SK-N-SH (cell line): ENCODE data around the gene SBF2. TPM values are rescaled to one million over a fixed set of nuclear protein-coding genes. Genes with fewer than 3 reads are reported as not detected.

ENCODE experiments used
- CTCF ChIA-PET: fragments of 300-600, 350-600 bp; formaldehyde crosslinking; extraction: SDS; loops from one replicate; lab custom pipeline; 2021; lab: Yijun Ruan, JAX
- POLR2A ChIA-PET: fragments of 350-600 bp; sonication (Branson Sonifier 250); formaldehyde crosslinking; extraction: SDS; loops from one replicate; lab custom pipeline; 2020; ENCODE audit warnings: antibody characterized with exemption, inconsistent platforms; lab: Yijun Ruan, JAX
- DNase-seq: peaks from one replicate; pipeline ENCODE4 v3.0.0; 2012
- H2AFZ ChIP-seq: fragments of 200-600 bp; sonication (generic); 2 replicates; pipeline ENCODE4 v1.8.1; 2016; ENCODE audit warnings: antibody characterized with exemption, mild to moderate bottlenecking, low read depth
- H3F3A ChIP-seq: fragments of 200-600 bp; sonication (generic); replicated peaks from 2 replicates; pipeline ENCODE3; 2016; ENCODE audit warnings: antibody characterized with exemption, mild to moderate bottlenecking; ENCODE audit not compliant: insufficient read depth
- H3K27ac ChIP-seq, 2 experiments: fragments of 200-500 bp in 1 of 2; fragments of 200-600 bp in 1 of 2; sonication (Bioruptor generic) in 1 of 2; sonication (generic), shearing (Covaris generic) in 1 of 2; 2 replicates each; pipeline versions ENCODE4 v1.5.1 to v1.6.1; 2014 to 2016; ENCODE audit warnings: low read depth in 2 of 2, inconsistent platforms in 1 of 2, low read length in 1 of 2, mild to moderate bottlenecking in 1 of 2, mixed read lengths in 1 of 2
- H3K27me3 ChIP-seq: fragments of 200-600 bp; sonication (generic), shearing (Covaris generic); 2 replicates; pipeline ENCODE4 v1.6.1; 2016; ENCODE audit warnings: mixed run types; ENCODE audit not compliant: insufficient read depth
- H3K36me3 ChIP-seq, 2 experiments: fragments of 200-500 bp in 1 of 2; fragments of 200-600 bp in 1 of 2; sonication (Bioruptor generic) in 1 of 2; sonication (generic) in 1 of 2; replicated peaks in 1 of 2; 2 replicates each; pipeline versions ENCODE3 to v1.5.1; 2014 to 2016; ENCODE audit warnings: low read length in 1 of 2, mild to moderate bottlenecking in 1 of 2; ENCODE audit not compliant: insufficient read depth in 2 of 2, control insufficient read depth in 1 of 2
- H3K4me1 ChIP-seq, 2 experiments: fragments of 200-500 bp in 1 of 2; fragments of 200-600 bp in 1 of 2; sonication (Bioruptor generic) in 1 of 2; sonication (generic), shearing (Covaris generic) in 1 of 2; 2 replicates each; pipeline versions ENCODE4 v1.5.1 to v1.6.1; 2014 to 2016; ENCODE audit warnings: low read depth in 1 of 2, low read length in 1 of 2, mixed run types in 1 of 2; ENCODE audit not compliant: insufficient read depth in 2 of 2, control insufficient read depth in 1 of 2
- H3K4me2 ChIP-seq: fragments of 200-600 bp; sonication (generic), shearing (Covaris generic); 2 replicates; pipeline ENCODE4 v1.6.1; 2017; ENCODE audit warnings: mixed run types
- H3K4me3 ChIP-seq, 2 experiments: fragments of 200-500 bp in 1 of 2; fragments of 200-600 bp in 1 of 2; sonication (Bioruptor generic) in 1 of 2; sonication (generic), shearing (Covaris generic) in 1 of 2; 2 replicates each; pipeline versions ENCODE4 v1.5.1 to v1.8.1; 2014 to 2016; ENCODE audit warnings: low read depth in 2 of 2, inconsistent platforms in 1 of 2, low read length in 1 of 2, mild to moderate bottlenecking in 1 of 2, mixed read lengths in 1 of 2, moderate library complexity in 1 of 2
- H3K79me2 ChIP-seq: fragments of 200-600 bp; sonication (generic); 2 replicates; pipeline ENCODE4 v1.8.1; 2017; ENCODE audit warnings: mild to moderate bottlenecking; ENCODE audit not compliant: insufficient read depth
- H3K9ac ChIP-seq: fragments of 200-600 bp; sonication (generic); 2 replicates; pipeline ENCODE4 v1.6.1; 2017; ENCODE audit warnings: mixed run types
- H3K9me2 ChIP-seq: fragments of 200-600 bp; sonication (generic); 2 replicates; pipeline ENCODE4 v1.6.1; 2017; ENCODE audit warnings: mixed run types
- H3K9me3 ChIP-seq: fragments of 200-600 bp; sonication (generic); 2 replicates; pipeline ENCODE4 v1.6.1; 2017; ENCODE audit warnings: mixed run types, mild to moderate bottlenecking, moderate library complexity
- H4K20me1 ChIP-seq: fragments of 200-600 bp; sonication (generic); 2 replicates; pipeline ENCODE4 v1.6.1; 2017; ENCODE audit warnings: mild to moderate bottlenecking, mixed run types; ENCODE audit not compliant: insufficient read depth
- CTCF ChIP-seq: fragments of 200-600 bp; sonication (generic); IDR thresholded peaks from 2 replicates; pipeline ENCODE4 v1.6.1; 2017; ENCODE audit warnings: antibody characterized with exemption, mild to moderate bottlenecking, moderate library complexity
- ELF1 ChIP-seq: IDR thresholded peaks from 2 replicates; pipeline ENCODE4 v1.4.0; 2012
- EP300 ChIP-seq, 2 experiments: IDR thresholded peaks; 2 replicates each; pipeline versions ENCODE4 v1.4.0 to v1.6.1; 2012; ENCODE audit warnings: borderline replicate concordance in 1 of 2, low read depth in 1 of 2, low read length in 1 of 2
- FOSL2 ChIP-seq: IDR thresholded peaks from 2 replicates; pipeline ENCODE4 v1.4.0; 2012; ENCODE audit warnings: low read depth, mild to moderate bottlenecking, moderate library complexity, borderline replicate concordance
- FOXJ3 ChIP-seq: sonication (generic); formaldehyde crosslinking; IDR thresholded peaks from 2 replicates; pipeline ENCODE4 v1.5.1; 2020; ENCODE audit warnings: mild to moderate bottlenecking, missing genetic modification reagents
- FOXM1 ChIP-seq: IDR thresholded peaks from 2 replicates; pipeline ENCODE4 v1.4.0; 2012; ENCODE audit warnings: low read depth, mild to moderate bottlenecking
- GABPA ChIP-seq: IDR thresholded peaks from 2 replicates; pipeline ENCODE4 v1.4.0; 2012; ENCODE audit warnings: low read depth, mild to moderate bottlenecking
- GATA2 ChIP-seq: sonication (generic); formaldehyde crosslinking; IDR thresholded peaks from 2 replicates; pipeline ENCODE4 v1.5.0; 2020; ENCODE audit warnings: mild to moderate bottlenecking, missing genetic modification reagents
- MEF2A ChIP-seq: IDR thresholded peaks from 2 replicates; pipeline ENCODE4 v1.4.0; 2012; ENCODE audit warnings: low read depth, borderline replicate concordance
- POLR2AphosphoS5 ChIP-seq: IDR thresholded peaks from 2 replicates; pipeline ENCODE4 v1.6.1; 2012; ENCODE audit warnings: low read depth, low read length
- RAD21 ChIP-seq: IDR thresholded peaks from 2 replicates; pipeline ENCODE4 v1.6.1; 2012; ENCODE audit warnings: mild to moderate bottlenecking, low read length
- RXRA ChIP-seq: IDR thresholded peaks from 2 replicates; pipeline ENCODE4 v1.4.0; 2012; ENCODE audit warnings: low read depth, mild to moderate bottlenecking, borderline replicate concordance
- SIN3A ChIP-seq: IDR thresholded peaks from 2 replicates; pipeline ENCODE4 v1.6.1; 2012; ENCODE audit warnings: low read depth, mild to moderate bottlenecking, low read length, moderate library complexity, borderline replicate concordance
- TAF1 ChIP-seq: IDR thresholded peaks from 2 replicates; pipeline ENCODE4 v1.6.1; 2012; ENCODE audit warnings: low read depth, mild to moderate bottlenecking, low read length, moderate library complexity, borderline replicate concordance
- TCF12 ChIP-seq: IDR thresholded peaks from 2 replicates; pipeline ENCODE4 v1.4.0; 2012
- TEAD4 ChIP-seq: IDR thresholded peaks from 2 replicates; pipeline ENCODE4 v1.4.0; 2012; ENCODE audit warnings: mild to moderate bottlenecking, borderline replicate concordance; ENCODE audit not compliant: insufficient read depth
- YY1 ChIP-seq: IDR thresholded peaks from 2 replicates; pipeline ENCODE4 v1.4.0; 2012; ENCODE audit warnings: low read depth, mild to moderate bottlenecking
- ZBTB33 ChIP-seq: IDR thresholded peaks from 2 replicates; pipeline ENCODE4 v1.4.0; 2012; ENCODE audit warnings: low read depth, borderline replicate concordance
- WGBS: methylation state at CpG from one replicate; pipeline ENCODE4 v1.1.6; 2017; ENCODE audit warnings: low lambda C conversion rate; 5-methylcytosine and 5-hydroxymethylcytosine counted together
- polyA plus RNA-seq, 3 experiments: library from polyadenylated mRNA; depleted of rRNA; stranded (reverse); fragments of >200 nt; gene quantifications; 2 replicates each; pipeline ENCODE4 v1.2.3, GENCODE V29; 2012

Gene SBF2
- polyA plus RNA-seq, 1 of the 3 experiments (the other 2 are of a cell fraction), result 23.0 TPM

GRCh38 chr11:10317776-10318526, 23.9 kb upstream of the SBF2 start (continued):
- TF ChIP-seq CTCF (no peak), TCF12 (no peak), GABPA (no peak), GATA2 (no peak), FOXM1 (no peak), FOXJ3 (CRISPR knock-in tag) (no peak), MEF2A (no peak)
- TF ChIP-seq, all 33 proteins: peak for 0

- Histone ChIP-seq H3K27ac (peak overlapping the region in 1 of 2 experiments; percentile 96; a peak in 2 of 4 replicates), H3K9me3 (no peaks in the 10 kb centered on the region), H3K9me2 (no peaks in the 10 kb centered on the region), H3F3A (peaks cover under 1% of the 10 kb centered on the region), H3K36me3 (no peaks in the 10 kb centered on the region), H2AFZ (peak overlapping the region; percentile 36; the same call in 1 of the 2 replicates), H3K79me2 (no peaks in the 10 kb centered on the region), H3K4me1 (peaks cover under 1 to 34% of the 10 kb centered on the region in 2 experiments; a peak in 2 of 4 replicates), H4K20me1 (no peaks in the 10 kb centered on the region), H3K27me3 (no peaks in the 10 kb centered on the region), H3K4me2 (no peak overlapping the region), H3K4me3 (no peak overlapping the region), H3K9ac (no peak overlapping the region)
- no peak for DNase-seq
- CTCF ChIA-PET, result interaction anchor here (0.9 to 2.0 kb wide), 4 partner anchors 9 to 109 kb away, joined by 4 to 11 read pairs (median 6); no protein-coding TSS in a partner anchor
- 81% methylated on average over 4 of the region's 4 CpGs for WGBS
- TF ChIP-seq GATA2 (no peak), FOXM1 (no peak), EP300 (IDR thresholded peaks at IDR 0.05; ENCODE audit: borderline replicate concordance in 1 of 2, low read depth in 1 of 2, low read length in 1 of 2) (no peak), SIN3A (no peak), TEAD4 (no peak), ELF1 (no peak), YY1 (no peak), RAD21 (no peak)
- POLR2A ChIA-PET, result interaction anchor here (1.4 kb wide), 1 partner anchor 13 kb away, joined by 4 read pairs; the partner anchor contains the start of gene ADM
Measured at GRCh38 chr11:10317151-10317755, 23.2 kb upstream of the SBF2 start.

- 89% methylated on average over 6 of the region's 6 CpGs for WGBS
- no peak for DNase-seq
- Histone ChIP-seq H2AFZ (no peak overlapping the region), H3K36me3 (no peaks in the 10 kb centered on the region), H3K9ac (no peak overlapping the region), H3K79me2 (no peaks in the 10 kb centered on the region), H3K4me2 (no peak overlapping the region), H4K20me1 (no peaks in the 10 kb centered on the region), H3K4me3 (no peak overlapping the region), H3K27ac (no peak overlapping the region), H3K4me1 (peaks cover 0 to 26% of the 10 kb centered on the region in 2 experiments; a peak in 2 of 4 replicates), H3K9me3 (no peaks in the 10 kb centered on the region), H3K27me3 (no peaks in the 10 kb centered on the region), H3F3A (no peaks in the 10 kb centered on the region), H3K9me2 (no peaks in the 10 kb centered on the region)
- POLR2A ChIA-PET, result no interaction called here
- CTCF ChIA-PET, result interaction anchor here (0.6 to 2.0 kb wide), 6 partner anchors 10 to 663 kb away, joined by 3 to 11 read pairs (median 6); partner anchors contain the start of gene ADM
- TF ChIP-seq SIN3A (no peak), ZBTB33 (no peak), FOSL2 (no peak), TAF1 (no peak), RXRA (no peak), POLR2AphosphoS5 (no peak)
Measured at GRCh38 chr11:10315083-10315482, 21.1 kb upstream of the SBF2 start.
